IMR-90 (cell line): ENCODE data around the gene MTRFR. TPM values are rescaled to one million over a fixed set of nuclear protein-coding genes. Genes with fewer than 3 reads are reported as not detected.

Source experiments
- ATAC-seq: fragments of 200-7000 bp; cut with Tn5 transposase; 2 replicates; pipeline ENCODE4 v1.9.1; 2020; ENCODE audit warnings: low read depth, mild to moderate bottlenecking, moderate library complexity
- BruUV-seq: library from RNA; stranded (reverse); fragments of 400-500 nt; replicated peaks from 2 replicates; lab custom pipeline; 2021; lab: Mats Ljungman, UMichigan
- CTCF ChIA-PET: fragments of 300-600 bp; formaldehyde crosslinking; extraction: SDS; loops from one replicate; lab custom pipeline; 2021; ENCODE audit warnings: antibody characterized with exemption; lab: Yijun Ruan, JAX
- POLR2A ChIA-PET: fragments of 300-600 bp; sonication (Branson Sonifier 250); formaldehyde crosslinking; loops from one replicate; lab custom pipeline; 2022; ENCODE audit warnings: antibody characterized with exemption; ENCODE audit not compliant: unreplicated experiment; lab: Charles Lee
- DNase-seq: peaks from one replicate; pipeline ENCODE4 v3.0.0; 2013
- H2AFZ ChIP-seq: replicated peaks from 2 replicates; pipeline ENCODE3; 2013; ENCODE audit warnings: low read length, mild to moderate bottlenecking; ENCODE audit not compliant: poor library complexity
- H2AK5ac ChIP-seq: 2 replicates; pipeline ENCODE4 v1.6.1; 2013; ENCODE audit warnings: low read depth, low read length, inconsistent platforms
- H2AK9ac ChIP-seq: replicated peaks from 2 replicates; pipeline ENCODE3; 2013; ENCODE audit warnings: mild to moderate bottlenecking, low read depth, low read length, moderate library complexity; ENCODE audit not compliant: poor library complexity
- H2BK120ac ChIP-seq: 2 replicates; pipeline ENCODE4 v1.6.1; 2013; ENCODE audit warnings: low read depth, low read length, inconsistent platforms
- H2BK15ac ChIP-seq: 3 replicates; pipeline ENCODE4 v1.6.1; 2013; ENCODE audit warnings: low read depth, low read length, inconsistent platforms
- H2BK20ac ChIP-seq: 2 replicates; pipeline ENCODE4 v1.6.1; 2013; ENCODE audit warnings: low read depth, mild to moderate bottlenecking, inconsistent platforms, low read length, moderate library complexity
- H2BK5ac ChIP-seq: 2 replicates; pipeline ENCODE4 v1.6.1; 2013; ENCODE audit warnings: mild to moderate bottlenecking, low read depth, low read length, inconsistent platforms; ENCODE audit not compliant: poor library complexity, severe bottlenecking
- H3K14ac ChIP-seq: replicated peaks from 2 replicates; pipeline ENCODE4 v1.6.1; 2013; ENCODE audit warnings: low read depth, low read length, inconsistent platforms
- H3K18ac ChIP-seq: 2 replicates; pipeline ENCODE4 v1.6.1; 2013; ENCODE audit warnings: low read depth, low read length, control low read depth
- H3K23ac ChIP-seq: 2 replicates; pipeline ENCODE4 v1.6.1; 2013; ENCODE audit warnings: low read depth, low read length, inconsistent platforms
- H3K27ac ChIP-seq: 2 replicates; pipeline ENCODE4 v1.5.1; 2013; ENCODE audit warnings: mild to moderate bottlenecking, control low read depth, low read length; ENCODE audit not compliant: insufficient read depth
- H3K27me3 ChIP-seq: 2 replicates; pipeline ENCODE4 v1.6.1; 2013; ENCODE audit warnings: low read length; ENCODE audit not compliant: control insufficient read depth, insufficient read depth
- H3K36me3 ChIP-seq: 2 replicates; pipeline ENCODE4 v1.6.1; 2013; ENCODE audit warnings: low read length, mixed read lengths; ENCODE audit not compliant: control insufficient read depth, insufficient read depth
- H3K4ac ChIP-seq: 2 replicates; pipeline ENCODE4 v1.6.1; 2013; ENCODE audit warnings: low read depth, low read length, inconsistent platforms
- H3K4me1 ChIP-seq: 2 replicates; pipeline ENCODE4 v1.6.1; 2013; ENCODE audit warnings: low read length, mixed read lengths; ENCODE audit not compliant: control insufficient read depth, insufficient read depth
- H3K4me2 ChIP-seq: 2 replicates; pipeline ENCODE4 v1.6.1; 2013; ENCODE audit warnings: low read depth, mild to moderate bottlenecking, control low read depth, low read length, moderate library complexity
- H3K4me3 ChIP-seq: 2 replicates; pipeline ENCODE4 v1.5.1; 2013; ENCODE audit warnings: low read depth, mild to moderate bottlenecking, control low read depth, low read length, moderate library complexity; ENCODE audit not compliant: insufficient read depth
- H3K56ac ChIP-seq: 2 replicates; pipeline ENCODE4 v1.6.1; 2013; ENCODE audit warnings: low read length, inconsistent platforms; ENCODE audit not compliant: insufficient read depth; ENCODE audit errors: extremely low read depth
- H3K79me1 ChIP-seq, 2 experiments: 2 replicates each; pipeline ENCODE4 v1.6.1; 2013; ENCODE audit warnings: low read length in 2 of 2, inconsistent platforms in 1 of 2, low read depth in 1 of 2
- H3K9ac ChIP-seq: 2 replicates; pipeline ENCODE4 v1.6.1; 2013; ENCODE audit warnings: low read depth, low read length, control low read depth
- H3K9me1 ChIP-seq: 2 replicates; pipeline ENCODE4 v1.6.1; 2013; ENCODE audit warnings: low read length, inconsistent platforms; ENCODE audit not compliant: insufficient read depth
- H3K9me3 ChIP-seq: 2 replicates; pipeline ENCODE4 v1.6.1; 2013; ENCODE audit warnings: low read length; ENCODE audit not compliant: control insufficient read depth, insufficient read depth
- H4K20me1 ChIP-seq: 2 replicates; pipeline ENCODE4 v1.6.1; 2013; ENCODE audit warnings: low read length, inconsistent platforms; ENCODE audit not compliant: insufficient read depth
- H4K5ac ChIP-seq: 2 replicates; pipeline ENCODE4 v1.6.1; 2013; ENCODE audit warnings: mild to moderate bottlenecking, low read depth, low read length, control low read depth
- H4K8ac ChIP-seq, 2 experiments: 2 replicates each; pipeline ENCODE4 v1.6.1; 2013; ENCODE audit warnings: low read depth in 2 of 2, low read length in 2 of 2, control low read depth in 1 of 2, inconsistent platforms in 1 of 2
- H4K91ac ChIP-seq: 2 replicates; pipeline ENCODE4 v1.6.1; 2013; ENCODE audit warnings: low read depth, low read length, inconsistent platforms; ENCODE audit not compliant: insufficient read depth
- CEBPB ChIP-seq: IDR thresholded peaks from 2 replicates; pipeline ENCODE4 v1.6.1; 2012; ENCODE audit warnings: low read depth, low read length, improper control_type of control experiment
- CHD1 ChIP-seq: IDR thresholded peaks from 2 replicates; pipeline ENCODE4 v1.6.1; 2012; ENCODE audit warnings: low read depth, low read length, improper control_type of control experiment
- FOS ChIP-seq: fragments of 150-350 bp; IDR thresholded peaks from 2 replicates; pipeline ENCODE4 v1.6.1; 2016; ENCODE audit warnings: low read depth, low read length
- MAZ ChIP-seq: IDR thresholded peaks from 2 replicates; pipeline ENCODE4 v1.6.1; 2012; ENCODE audit warnings: low read depth, mild to moderate bottlenecking, low read length, improper control_type of control experiment, moderate library complexity, borderline replicate concordance
- POLR2A ChIP-seq: IDR thresholded peaks from 2 replicates; pipeline ENCODE4 v1.6.1; 2012; ENCODE audit warnings: mild to moderate bottlenecking, low read depth, low read length
- RAD21 ChIP-seq: IDR thresholded peaks from 2 replicates; pipeline ENCODE4 v1.6.1; 2012; ENCODE audit warnings: low read length, improper control_type of control experiment
- RCOR1 ChIP-seq: IDR thresholded peaks from 2 replicates; pipeline ENCODE4 v1.6.1; 2012; ENCODE audit warnings: mild to moderate bottlenecking, low read length, improper control_type of control experiment; ENCODE audit not compliant: insufficient replicate concordance
- WGBS, 2 experiments: methylation state at CpG; one replicate each; pipeline versions ENCODE4 v1.1.5 to v1.1.7; 2013; ENCODE audit warnings: missing lambda C conversion rate in 2 of 2; ENCODE audit not compliant: insufficient read length in 1 of 2; ENCODE audit errors: extremely low coverage in 2 of 2; 5-methylcytosine and 5-hydroxymethylcytosine counted together
- dilution Hi-C: fragments of 300-500 bp; cut with HindIII; formaldehyde crosslinking; loops from one replicate; pipeline ENCODE4 v1.14.3; 2018; ENCODE audit warnings: low sequenced_read_pairs; ENCODE audit not compliant: unreplicated experiment
- in situ Hi-C: fragments of 300-500 bp; cut with MboI; formaldehyde crosslinking; loops from 3 replicates; pipeline ENCODE4 v1.14.3; 2019; ENCODE audit warnings: low sequenced_read_pairs, inconsistent platforms, mixed read lengths
- intact Hi-C: fragments of 100-400 bp; cut with micrococcal nuclease; formaldehyde crosslinking; loops from 2 replicates; pipeline ENCODE4 v1.10.0; 2022
- polyA plus RNA-seq, 3 experiments: library from polyadenylated mRNA; depleted of rRNA; stranded (reverse); fragments of >200 nt; gene quantifications; 2 replicates each; pipeline ENCODE4 v1.2.3, GENCODE V29; 2012; ENCODE audit warnings: low replicate concordance in 1 of 3
- total RNA-seq: library from RNA; depleted of rRNA; stranded (reverse); fragments of >200 nt; gene quantifications from 2 replicates; pipeline ENCODE4 v1.2.3, GENCODE V29; 2012
- TF ChIP-seq, protein P1 (sequence below): fragments of 150-350 bp; IDR thresholded peaks from 2 replicates; pipeline ENCODE4 v1.6.1; 2016; ENCODE audit warnings: low read depth, mild to moderate bottlenecking, low read length, moderate library complexity, borderline replicate concordance
- TF ChIP-seq, protein P2 (sequence below): fragments of 150-350 bp; IDR thresholded peaks from 2 replicates; pipeline ENCODE4 v1.6.1; 2017; ENCODE audit warnings: mild to moderate bottlenecking, antibody characterized with exemption, low read length, low read depth

The MTRFR gene
- total and polyA plus RNA-seq, 2 of the 4 experiments (the other 2 are of a cell fraction), result 8.6 to 10.2 TPM

DNA sequence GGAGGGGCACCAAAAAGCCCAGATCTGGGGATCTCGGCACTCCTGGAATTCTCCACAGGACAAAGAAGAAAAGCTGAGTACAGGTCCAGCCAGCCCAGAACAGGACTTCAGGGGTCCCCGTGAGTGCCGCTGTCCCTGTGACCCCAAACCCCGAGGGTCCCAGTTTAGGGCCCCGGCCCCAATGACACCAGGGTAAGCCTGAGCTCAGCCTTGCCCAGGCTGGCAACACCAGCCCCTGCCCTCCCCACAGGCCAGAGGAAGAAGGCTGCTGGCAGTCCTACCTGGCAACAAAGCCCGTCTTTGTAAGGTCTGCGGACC, 36.6 kb downstream of the MTRFR start:
- POLR2A ChIA-PET, result no interaction called here
- ATAC-seq (no peak), DNase-seq (no peak)
- Histone ChIP-seq H4K5ac (peak overlapping the region; percentile 87), H3K4me3 (peak overlapping the region; percentile 74), H3K36me3 (peaks cover 22% of the 10 kb centered on the region), H3K14ac (peak overlapping the region; percentile 100), H3K56ac (peak overlapping the region; percentile 98), H2AFZ (peak overlapping the region; percentile 90), H3K4me1 (peaks cover 17% of the 10 kb centered on the region), H2AK9ac (peak overlapping the region; percentile 99), H2AK5ac (peak overlapping the region; percentile 96), H3K27ac (peak overlapping the region; percentile 85), H3K9ac (peak overlapping the region; percentile 90), H3K9me1 (peaks cover 18% of the 10 kb centered on the region), H2BK120ac (peak overlapping the region; percentile 72; the same call in 1 of the 2 replicates), H4K8ac (peak overlapping the region; percentile 87 to 91), H4K91ac (peak overlapping the region; percentile 96), H2BK5ac (peak overlapping the region; percentile 87), H2BK15ac (0 out of 3 replicates have a peak overlapping the region, but pooled peaks have one; percentile 18), H3K4ac (peak overlapping the region; percentile 99), H3K4me2 (peak overlapping the region; percentile 91), H3K27me3 (no peaks in the 10 kb centered on the region), H3K9me3 (no peaks in the 10 kb centered on the region), H3K18ac (peak overlapping the region; percentile 84), H3K23ac (peak overlapping the region; percentile 98), H4K20me1 (peaks cover 44% of the 10 kb centered on the region), H3K79me1 (peaks cover 9 to 48% of the 10 kb centered on the region in 2 experiments; a peak in 2 of 4 replicates), H2BK20ac (0 out of 2 replicates have a peak overlapping the region, but pooled peaks have one; percentile 6)
- CTCF ChIA-PET, result interaction anchor here (0.6 kb wide), 1 partner anchor 53 kb away, joined by 3 read pairs; no protein-coding TSS in a partner anchor
- intact Hi-C loops, result no loop called here
- no TSS peak for BruUV-seq
- dilution Hi-C loops, result no loop called here
- TF ChIP-seq CEBPB (no peak), RAD21 (no peak), FOS (no peak), MAZ (no peak), POLR2A (no peak), CHD1 (no peak), RCOR1 (no peak)
- TF ChIP-seq, protein P1, sequence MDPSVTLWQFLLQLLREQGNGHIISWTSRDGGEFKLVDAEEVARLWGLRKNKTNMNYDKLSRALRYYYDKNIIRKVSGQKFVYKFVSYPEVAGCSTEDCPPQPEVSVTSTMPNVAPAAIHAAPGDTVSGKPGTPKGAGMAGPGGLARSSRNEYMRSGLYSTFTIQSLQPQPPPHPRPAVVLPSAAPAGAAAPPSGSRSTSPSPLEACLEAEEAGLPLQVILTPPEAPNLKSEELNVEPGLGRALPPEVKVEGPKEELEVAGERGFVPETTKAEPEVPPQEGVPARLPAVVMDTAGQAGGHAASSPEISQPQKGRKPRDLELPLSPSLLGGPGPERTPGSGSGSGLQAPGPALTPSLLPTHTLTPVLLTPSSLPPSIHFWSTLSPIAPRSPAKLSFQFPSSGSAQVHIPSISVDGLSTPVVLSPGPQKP, result no peak
- TF ChIP-seq, protein P2, sequence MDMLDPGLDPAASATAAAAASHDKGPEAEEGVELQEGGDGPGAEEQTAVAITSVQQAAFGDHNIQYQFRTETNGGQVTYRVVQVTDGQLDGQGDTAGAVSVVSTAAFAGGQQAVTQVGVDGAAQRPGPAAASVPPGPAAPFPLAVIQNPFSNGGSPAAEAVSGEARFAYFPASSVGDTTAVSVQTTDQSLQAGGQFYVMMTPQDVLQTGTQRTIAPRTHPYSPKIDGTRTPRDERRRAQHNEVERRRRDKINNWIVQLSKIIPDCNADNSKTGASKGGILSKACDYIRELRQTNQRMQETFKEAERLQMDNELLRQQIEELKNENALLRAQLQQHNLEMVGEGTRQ, result no peak
- in situ Hi-C loops, result no loop called here
- WGBS, 2 experiments, result 3% methylated on average over 5 of the region's 7 CpGs; no CpG with 5 or more reads in 1 of the 2 experiments
